Inflammatory macrophage (primary cell): ENCODE data around the gene DNLZ.
"Not testable (repeated sequence)": the region's sequence is repeated elsewhere in the genome, so short reads cannot be mapped to it uniquely, and the experiment has no call there.

Experiments
- DNase-seq, 2 donors: peaks; one replicate each; pipeline ENCODE4 v3.0.0-alpha.2; 2020 to 2022

Gene DNLZ

DNA sequence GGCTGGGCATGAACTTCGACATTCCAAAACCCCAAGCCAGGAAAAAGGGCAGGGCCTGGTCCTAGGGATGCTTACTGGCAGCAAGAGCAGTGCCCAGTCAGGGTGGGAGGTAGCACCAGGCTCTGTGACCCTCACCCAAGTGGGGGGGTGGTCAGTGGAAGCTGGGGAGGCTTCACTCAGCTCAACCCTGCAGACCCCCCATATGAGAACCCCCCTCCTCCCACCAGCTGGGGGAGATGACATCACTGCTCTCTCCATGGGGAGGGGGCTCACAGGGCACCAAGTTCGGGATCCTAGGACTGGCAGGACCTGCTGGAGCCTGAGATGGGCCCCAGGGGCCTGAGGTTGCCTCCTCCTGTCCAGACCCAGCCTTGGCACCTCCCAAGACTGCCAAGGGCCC lies 4.7 kb downstream of the DNLZ start:
- no peak for DNase-seq

GRCh38 chr9:136358016-136358415 lies 5.5 kb downstream of the DNLZ start:
- no peak for DNase-seq

- DNase-seq = no peak
Measured at GRCh38 chr9:136357202-136357725, 6.3 kb downstream of the DNLZ start.

GRCh38 chr9:136355616-136356557 lies 7.7 kb downstream of the DNLZ start:
- DNase-seq = no peak

DNA sequence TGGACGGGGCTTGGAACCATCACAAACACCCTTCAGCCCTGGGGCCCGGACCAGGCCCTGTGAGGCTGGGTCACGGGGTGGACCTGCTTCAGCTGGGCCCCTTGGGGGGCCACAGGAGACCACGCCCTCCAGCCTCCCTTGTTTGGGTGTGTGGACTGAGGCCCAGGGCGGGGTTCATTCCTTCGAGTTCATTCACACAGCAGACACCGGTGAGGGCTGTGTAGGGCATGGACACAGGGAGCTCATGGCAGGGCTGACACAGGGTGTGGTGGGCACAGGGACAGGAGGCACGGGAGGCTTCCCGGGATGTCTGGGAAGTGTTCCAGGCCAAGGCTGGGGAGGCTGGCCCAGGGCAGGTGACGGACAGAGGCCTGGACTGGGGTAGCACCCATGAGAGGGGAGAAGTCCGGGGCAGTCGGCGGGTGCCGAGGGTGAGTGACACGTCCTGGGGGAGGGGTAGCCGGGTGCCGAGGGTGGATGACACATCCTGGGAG lies 8.9 kb downstream of the DNLZ start:
- no peak for DNase-seq

DNA sequence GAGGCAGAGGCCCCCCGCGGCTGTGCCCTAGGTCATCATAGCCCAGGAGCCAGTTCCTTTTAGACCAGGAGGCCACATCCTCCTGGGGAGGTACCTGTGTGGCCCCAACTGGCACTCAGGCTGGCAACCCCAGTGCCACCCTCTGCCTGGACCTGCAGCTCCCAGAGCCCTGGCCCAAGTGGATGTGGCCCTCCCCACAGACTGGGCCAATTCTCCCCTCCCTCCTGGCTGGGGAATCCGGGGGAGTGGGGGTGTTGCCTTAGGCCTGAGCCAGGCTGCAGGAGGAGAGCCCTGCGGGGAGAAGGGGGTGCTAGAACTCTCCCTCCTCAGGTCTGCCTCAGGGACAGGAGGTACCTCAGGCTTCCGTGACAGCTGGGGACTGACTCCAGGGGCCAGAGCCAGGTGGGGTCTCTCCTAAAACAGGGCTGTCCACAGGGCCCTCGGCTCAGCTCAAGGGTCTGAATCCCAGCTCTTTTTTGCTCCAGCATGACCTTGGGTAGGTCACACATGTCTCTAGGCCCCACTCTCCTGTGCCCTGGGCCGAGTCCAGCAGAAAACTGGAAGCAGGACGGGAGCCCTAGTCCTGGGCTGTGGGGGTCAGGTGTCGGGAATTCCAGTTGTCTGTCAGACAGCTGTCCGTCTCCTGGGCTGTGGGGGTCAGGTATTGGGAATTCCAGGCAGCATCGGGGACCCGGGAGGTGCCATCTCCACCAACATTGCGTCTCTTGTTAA lies 9.6 kb downstream of the DNLZ start:
- DNase-seq = no peak

DNA sequence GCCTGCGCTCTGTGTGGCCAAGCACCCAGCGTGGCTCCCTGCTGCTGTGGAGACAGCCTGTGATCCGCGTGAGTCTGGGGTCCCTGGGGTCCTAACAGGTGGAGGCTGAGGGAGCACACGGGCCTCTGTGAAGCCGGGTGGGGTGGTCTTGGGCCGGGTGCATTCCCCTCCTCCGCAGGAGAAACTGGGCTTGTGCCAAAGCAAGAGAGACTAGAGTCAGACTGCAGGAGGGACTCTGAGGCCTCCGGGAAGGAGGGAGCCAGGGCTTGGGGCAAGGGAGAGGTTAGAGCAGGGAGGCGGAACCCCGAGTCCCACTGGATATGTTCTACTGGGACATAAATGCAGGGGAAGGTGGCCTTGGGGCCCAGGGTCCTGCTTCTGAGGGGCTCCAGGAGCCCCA lies 10.5 kb downstream of the DNLZ start:
- no peak for DNase-seq

DNA sequence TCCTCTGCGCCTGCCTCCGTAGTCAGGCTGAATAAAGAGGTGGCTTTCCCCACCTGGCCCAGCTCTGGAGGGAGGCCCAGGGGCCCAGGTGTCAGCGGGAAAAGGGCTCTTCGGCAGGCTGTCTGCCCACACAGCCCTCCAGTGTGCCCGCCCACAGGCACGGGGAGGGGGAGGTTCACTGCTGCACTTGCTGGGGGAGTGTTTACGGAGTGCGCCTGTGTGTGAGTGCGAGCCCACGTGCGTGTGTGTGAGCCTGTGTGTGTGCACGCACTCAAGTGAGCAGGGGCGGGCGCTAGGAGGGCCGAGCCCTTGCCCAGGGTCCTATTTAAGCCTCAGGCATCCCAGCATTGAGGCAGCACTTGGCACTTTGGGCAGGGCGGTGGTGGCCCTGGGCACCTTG lies 10.9 kb downstream of the DNLZ start:
- DNase-seq = no peak

GRCh38 chr9:136351868-136352267 lies 11.7 kb downstream of the DNLZ start:
- DNase-seq = not testable (repeated sequence)

GRCh38 chr9:136351252-136351800 lies 12.2 kb downstream of the DNLZ start:
- peak in 1 of 2 donors; percentile 15 for DNase-seq

DNA sequence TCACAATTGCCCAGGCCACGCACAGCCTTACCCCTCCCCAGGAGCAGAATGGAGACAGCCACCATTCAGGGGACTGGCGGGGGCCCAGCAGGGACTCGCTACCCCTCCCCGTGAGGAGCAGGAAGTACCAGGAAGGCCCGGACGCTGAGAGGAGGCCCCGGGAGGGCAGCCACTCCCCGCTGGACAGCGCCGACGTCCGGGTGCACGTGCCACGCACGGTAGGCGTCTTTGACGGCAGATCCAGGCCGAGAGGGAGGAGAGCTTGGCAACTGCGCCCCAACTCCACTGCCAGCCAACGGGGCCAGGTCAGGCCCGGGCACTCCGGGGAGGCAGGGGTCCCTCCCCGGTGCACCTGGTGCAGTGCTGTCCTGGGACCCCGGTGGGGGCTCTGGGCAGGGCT lies 14.0 kb downstream of the DNLZ start:
- DNase-seq = no peak

- DNase-seq = no peak
Measured at GRCh38 chr9:136348691-136349090, 14.9 kb downstream of the DNLZ start.

DNA sequence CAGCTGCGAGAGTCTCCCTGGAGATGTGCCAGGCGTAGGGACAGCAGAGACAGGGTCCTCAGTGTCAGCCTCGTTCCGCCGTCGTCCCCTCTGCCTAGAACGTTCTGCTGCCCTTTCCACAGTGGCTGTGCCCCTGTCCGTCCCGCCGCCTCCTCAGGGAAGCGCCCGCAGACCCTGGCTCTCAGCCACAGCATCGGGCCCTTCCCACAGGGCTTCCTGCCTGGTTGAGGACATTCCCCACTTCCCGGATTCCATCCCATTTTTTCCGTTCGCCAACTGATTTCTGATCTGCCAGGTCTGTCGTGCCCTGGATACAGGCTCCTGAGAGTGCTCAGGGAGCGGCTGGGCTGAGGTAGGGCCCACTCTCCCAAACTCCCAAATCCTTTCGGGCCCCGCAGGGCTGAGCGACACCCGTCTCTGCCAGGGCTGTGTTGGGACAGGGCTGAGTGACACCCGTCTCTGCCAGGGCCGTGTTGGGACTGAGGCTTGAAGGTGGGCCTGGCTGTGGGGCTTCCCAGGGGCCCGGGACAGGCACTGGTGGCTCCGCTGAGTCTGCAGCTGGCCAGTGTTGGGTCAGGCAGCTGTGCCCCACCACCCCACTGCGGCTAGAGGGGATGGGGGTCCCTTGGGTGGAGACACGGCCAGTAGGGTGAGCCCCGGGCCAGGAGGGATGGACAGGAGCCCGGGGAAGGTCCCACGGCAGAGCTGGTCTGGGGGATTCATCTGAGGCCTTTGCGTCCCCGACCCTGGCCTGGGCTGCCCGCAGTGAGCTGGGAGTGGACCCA lies 15.9 kb downstream of the DNLZ start:
- DNase-seq = no peak

DNA sequence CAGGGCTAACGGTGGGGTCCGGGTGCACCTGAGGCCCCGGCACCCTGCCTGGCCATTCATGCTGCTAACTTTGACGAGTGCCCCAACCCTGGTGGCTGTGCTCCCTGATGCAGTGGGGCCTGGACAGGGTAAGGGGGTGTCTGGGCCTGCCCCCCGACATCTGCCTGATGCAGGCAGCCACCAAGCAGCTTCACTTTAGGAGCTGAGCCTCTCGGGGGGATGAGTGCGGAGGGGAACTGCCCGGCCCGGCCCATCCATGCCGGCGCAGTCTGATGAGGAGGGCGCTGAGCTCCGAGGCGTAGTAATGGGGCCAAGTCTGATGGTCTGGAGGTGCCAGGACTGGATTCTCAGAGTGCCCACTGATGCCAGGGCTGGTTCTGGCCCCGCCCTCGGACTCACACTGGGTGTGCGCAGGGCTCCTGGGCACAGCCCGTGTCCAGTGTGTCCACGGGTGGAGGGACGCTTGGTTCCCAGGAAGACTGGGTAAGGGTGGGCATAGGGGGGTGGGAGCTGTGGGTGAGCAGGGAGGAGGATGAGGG lies 16.5 kb downstream of the DNLZ start:
- no peak for DNase-seq

- DNase-seq = no peak
Measured at GRCh38 chr9:136346157-136346481, 17.4 kb downstream of the DNLZ start.

DNA sequence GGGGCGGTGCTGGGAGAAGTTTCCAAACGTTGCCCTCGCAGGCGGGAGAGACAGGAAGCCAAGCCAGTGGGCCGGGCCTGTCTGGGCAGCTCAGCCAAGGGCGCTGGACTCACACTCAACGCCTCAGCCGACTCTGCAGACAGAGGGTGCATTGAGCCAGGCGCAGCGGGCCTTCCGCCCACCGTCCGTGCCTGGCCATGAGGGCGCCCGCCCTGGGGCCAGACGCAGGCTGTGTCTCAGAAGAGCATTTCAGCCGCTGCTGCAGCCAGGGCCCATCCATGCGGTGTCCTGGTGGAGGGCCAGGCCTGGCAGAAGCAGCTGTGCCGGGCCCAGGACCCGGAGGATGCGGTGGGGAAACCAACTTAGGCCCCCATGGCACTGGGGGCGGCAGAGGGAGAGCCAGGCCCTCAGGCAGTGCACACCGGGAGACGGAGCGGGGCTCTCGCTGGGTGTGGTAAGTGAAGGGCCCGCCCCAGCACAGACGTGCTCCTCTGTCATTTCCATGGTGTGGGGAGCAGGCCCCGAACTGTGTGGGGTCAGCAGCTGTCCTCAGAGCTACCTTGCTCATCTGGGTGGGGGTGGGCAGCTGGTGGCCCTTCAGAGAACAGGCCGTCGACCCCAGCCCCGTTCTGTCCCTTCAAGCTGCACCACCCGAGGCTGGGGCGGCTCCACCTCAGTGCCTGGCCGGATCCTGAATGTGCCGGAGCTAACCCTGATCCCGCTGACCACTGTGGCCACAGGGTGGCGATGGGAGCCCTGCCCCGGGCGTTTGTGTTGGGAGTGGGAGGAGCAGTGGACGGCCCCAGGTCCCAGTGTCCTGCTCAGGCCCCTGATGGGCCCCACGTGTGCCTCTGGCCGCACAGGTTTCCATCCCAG lies 18.0 kb downstream of the DNLZ start:
- DNase-seq = no peak

- no peak for DNase-seq
Measured at GRCh38 chr9:136344544-136345280, 18.8 kb downstream of the DNLZ start.

GRCh38 chr9:136343884-136344269 lies 19.7 kb downstream of the DNLZ start:
- DNase-seq = no peak

- no peak for DNase-seq
Measured at GRCh38 chr9:136343121-136343883, 20.2 kb downstream of the DNLZ start.
